ENCODE measurements around the gene PRDM11. TPM values are rescaled to one million over a fixed set of nuclear protein-coding genes. Genes with fewer than 3 reads are reported as not detected.

Gene PRDM11
- total and polyA plus RNA-seq, 2 of the 4 experiments (the other 2 are of a cell fraction) = 2.2 to 2.7 TPM

DNA sequence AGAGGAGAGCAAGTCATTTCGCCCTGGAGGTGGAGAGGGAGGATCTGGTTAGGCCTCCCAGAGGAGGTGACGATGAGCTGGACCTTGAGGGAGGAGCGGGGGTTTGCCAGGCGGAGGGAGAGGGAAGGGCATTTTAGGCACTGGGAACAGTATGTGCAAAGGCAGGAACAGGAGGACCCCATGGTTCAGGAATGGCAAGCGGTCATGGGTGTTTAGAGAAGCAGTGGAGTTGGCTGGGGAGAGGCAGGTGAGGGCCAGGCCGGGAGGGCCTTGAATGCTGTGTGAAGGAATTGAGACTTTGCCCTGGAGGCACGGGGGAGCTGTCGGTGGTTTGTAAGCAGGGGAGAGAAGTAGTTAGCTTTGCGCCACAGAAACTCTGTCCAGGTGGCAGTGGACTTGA is 10.3 kb downstream of the PRDM11 start:
- in situ Hi-C loops (cut with MboI; ENCODE audit: low sequenced_read_pairs) = no loop called here
- H4K8ac ChIP-seq (ENCODE audit: low read depth in 2 of 2, low read length in 2 of 2) = no peak overlapping the region
- H4K91ac ChIP-seq (ENCODE audit: insufficient read depth, low read depth, low read length) = no peak overlapping the region
- no peak overlapping the region for H3K4me3 ChIP-seq (ENCODE audit: insufficient read depth, low read depth, low read length)
- DNase-seq (no peak), ATAC-seq (ENCODE audit: low read depth) (no peak)
- H3K56ac ChIP-seq (ENCODE audit: extremely low read depth, insufficient read depth, low read length) = no peak overlapping the region
- no peak overlapping the region for H2BK15ac ChIP-seq (ENCODE audit: low read depth, low read length)
- BruUV-seq (replicated peaks) = no TSS peak
- no peak overlapping the region for H3K4ac ChIP-seq (ENCODE audit: low read depth, low read length)
- dilution Hi-C loops (cut with HindIII; ENCODE audit: low sequenced_read_pairs, unreplicated experiment) = no loop called here
- H3K14ac ChIP-seq (replicated peaks; ENCODE audit: low read depth, low read length) = no peak overlapping the region
- no peak overlapping the region for H2AK5ac ChIP-seq (ENCODE audit: low read depth, low read length)
- intact Hi-C loops (cut with micrococcal nuclease) = no loop called here
- 95% methylated on average over 6 of the region's 9 CpGs; no CpG with 5 or more reads in 1 of the 2 experiments for WGBS, 2 experiments (ENCODE audit: extremely low coverage in 2 of 2, insufficient read length in 1 of 2)
- H3K27me3 ChIP-seq (ENCODE audit: control insufficient read depth, insufficient read depth, low read length) = no peaks in the 10 kb centered on the region
- no peak overlapping the region for H4K5ac ChIP-seq (ENCODE audit: low read depth, low read length)
- no peak overlapping the region for H3K4me2 ChIP-seq (ENCODE audit: low read depth, low read length)
- H3K27ac ChIP-seq (ENCODE audit: insufficient read depth, low read length) = no peak overlapping the region
- no peak overlapping the region for H2BK20ac ChIP-seq (ENCODE audit: low read depth, low read length)
- H2AK9ac ChIP-seq (replicated peaks; ENCODE audit: low read depth, low read length, poor library complexity) = no peak overlapping the region
- H3K9me1 ChIP-seq (ENCODE audit: insufficient read depth, low read length) = no peaks in the 10 kb centered on the region; the same call in 1 of the 2 replicates
- no peak overlapping the region for H3K23ac ChIP-seq (ENCODE audit: low read depth, low read length)
- ChIA-PET CTCF (no interaction called here), POLR2A (ENCODE audit: unreplicated experiment) (no interaction called here)
- H3K79me1 ChIP-seq (ENCODE audit: low read depth in 1 of 2, low read length in 2 of 2) = no peaks in the 10 kb centered on the region; a peak in 1 of 4 replicates
- H2BK120ac ChIP-seq (ENCODE audit: low read depth, low read length) = no peak overlapping the region
- no peak overlapping the region for H3K18ac ChIP-seq (ENCODE audit: low read depth, low read length)
- no peak overlapping the region for H3K9ac ChIP-seq (ENCODE audit: low read depth, low read length)
- TF ChIP-seq SMC3 (IDR thresholded peaks at IDR 0.05; ENCODE audit: low read depth, low read length) (no peak), RCOR1 (IDR thresholded peaks at IDR 0.05; ENCODE audit: insufficient replicate concordance, low read length) (no peak), POLR2A (IDR thresholded peaks at IDR 0.05; ENCODE audit: low read depth, low read length) (no peak)
- TF ChIP-seq, protein P1, sequence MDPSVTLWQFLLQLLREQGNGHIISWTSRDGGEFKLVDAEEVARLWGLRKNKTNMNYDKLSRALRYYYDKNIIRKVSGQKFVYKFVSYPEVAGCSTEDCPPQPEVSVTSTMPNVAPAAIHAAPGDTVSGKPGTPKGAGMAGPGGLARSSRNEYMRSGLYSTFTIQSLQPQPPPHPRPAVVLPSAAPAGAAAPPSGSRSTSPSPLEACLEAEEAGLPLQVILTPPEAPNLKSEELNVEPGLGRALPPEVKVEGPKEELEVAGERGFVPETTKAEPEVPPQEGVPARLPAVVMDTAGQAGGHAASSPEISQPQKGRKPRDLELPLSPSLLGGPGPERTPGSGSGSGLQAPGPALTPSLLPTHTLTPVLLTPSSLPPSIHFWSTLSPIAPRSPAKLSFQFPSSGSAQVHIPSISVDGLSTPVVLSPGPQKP (IDR thresholded peaks at IDR 0.05; ENCODE audit: borderline replicate concordance, low read depth, low read length) = no peak
- no peaks in the 10 kb centered on the region for H3K36me3 ChIP-seq (ENCODE audit: control insufficient read depth, insufficient read depth, low read length)
- peaks cover 15% of the 10 kb centered on the region for H4K20me1 ChIP-seq (ENCODE audit: insufficient read depth, low read length)
- H3K4me1 ChIP-seq (ENCODE audit: control insufficient read depth, insufficient read depth, low read length) = peaks cover 10% of the 10 kb centered on the region
- H3K9me3 ChIP-seq (ENCODE audit: control insufficient read depth, insufficient read depth, low read length) = no peaks in the 10 kb centered on the region
- no peak overlapping the region for H2AFZ ChIP-seq (replicated peaks; ENCODE audit: low read length, poor library complexity)
- H2BK5ac ChIP-seq (ENCODE audit: low read depth, low read length, poor library complexity, severe bottlenecking) = no peak overlapping the region
